ENCODE measurements around the gene PDE3B.

GRCh38 chr11:14741195-14741594 is 97.6 kb downstream of the PDE3B start:
- TF ChIP-seq POLR2A (IDR thresholded peaks at IDR 0.05; ENCODE audit: low read depth), result no peak
- TF ChIP-seq, protein P1, sequence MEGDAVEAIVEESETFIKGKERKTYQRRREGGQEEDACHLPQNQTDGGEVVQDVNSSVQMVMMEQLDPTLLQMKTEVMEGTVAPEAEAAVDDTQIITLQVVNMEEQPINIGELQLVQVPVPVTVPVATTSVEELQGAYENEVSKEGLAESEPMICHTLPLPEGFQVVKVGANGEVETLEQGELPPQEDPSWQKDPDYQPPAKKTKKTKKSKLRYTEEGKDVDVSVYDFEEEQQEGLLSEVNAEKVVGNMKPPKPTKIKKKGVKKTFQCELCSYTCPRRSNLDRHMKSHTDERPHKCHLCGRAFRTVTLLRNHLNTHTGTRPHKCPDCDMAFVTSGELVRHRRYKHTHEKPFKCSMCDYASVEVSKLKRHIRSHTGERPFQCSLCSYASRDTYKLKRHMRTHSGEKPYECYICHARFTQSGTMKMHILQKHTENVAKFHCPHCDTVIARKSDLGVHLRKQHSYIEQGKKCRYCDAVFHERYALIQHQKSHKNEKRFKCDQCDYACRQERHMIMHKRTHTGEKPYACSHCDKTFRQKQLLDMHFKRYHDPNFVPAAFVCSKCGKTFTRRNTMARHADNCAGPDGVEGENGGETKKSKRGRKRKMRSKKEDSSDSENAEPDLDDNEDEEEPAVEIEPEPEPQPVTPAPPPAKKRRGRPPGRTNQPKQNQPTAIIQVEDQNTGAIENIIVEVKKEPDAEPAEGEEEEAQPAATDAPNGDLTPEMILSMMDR (IDR thresholded peaks at IDR 0.05), result no peak
